Subcutaneous abdominal adipose tissue (tissue), 5 donors: ENCODE results near the gene TERB1.

Source experiments
- H3K27ac ChIP-seq: one replicate; pipeline ENCODE4 v1.7.0; 2013; ENCODE audit warnings: low read depth, mild to moderate bottlenecking, inconsistent platforms, low read length, moderate library complexity
- H3K27me3 ChIP-seq, 5 donors: one replicate each; pipeline ENCODE4 v1.7.0; 2013; ENCODE audit warnings: low read length in 5 of 5, inconsistent platforms in 1 of 5; ENCODE audit not compliant: control insufficient read depth in 5 of 5, insufficient read depth in 4 of 5
- H3K36me3 ChIP-seq, 5 donors: one replicate each; pipeline ENCODE4 v1.7.0; 2013; ENCODE audit warnings: low read length in 5 of 5; ENCODE audit not compliant: control insufficient read depth in 5 of 5, insufficient read depth in 5 of 5
- H3K4me1 ChIP-seq, 5 donors: one replicate each; pipeline ENCODE4 v1.7.0; 2013; ENCODE audit warnings: low read length in 5 of 5, mild to moderate bottlenecking in 3 of 5, moderate library complexity in 1 of 5; ENCODE audit not compliant: control insufficient read depth in 5 of 5, insufficient read depth in 5 of 5
- H3K4me3 ChIP-seq, 5 donors: one replicate each; pipeline ENCODE4 v1.7.0; 2013; ENCODE audit warnings: low read length in 5 of 5, low read depth in 1 of 5
- H3K9ac ChIP-seq, 5 donors: one replicate each; pipeline ENCODE4 v1.7.0; 2013; ENCODE audit warnings: low read length in 5 of 5, mild to moderate bottlenecking in 4 of 5, moderate library complexity in 3 of 5
- H3K9me3 ChIP-seq, 5 donors: one replicate each; pipeline ENCODE4 v1.7.0; 2013; ENCODE audit warnings: low read length in 5 of 5; ENCODE audit not compliant: control insufficient read depth in 5 of 5
- donor health status: healthy.
- donor health status: healthy.
- donor health status: healthy.
- donor health status: healthy.
- donor health status: healthy.

Gene TERB1

DNA sequence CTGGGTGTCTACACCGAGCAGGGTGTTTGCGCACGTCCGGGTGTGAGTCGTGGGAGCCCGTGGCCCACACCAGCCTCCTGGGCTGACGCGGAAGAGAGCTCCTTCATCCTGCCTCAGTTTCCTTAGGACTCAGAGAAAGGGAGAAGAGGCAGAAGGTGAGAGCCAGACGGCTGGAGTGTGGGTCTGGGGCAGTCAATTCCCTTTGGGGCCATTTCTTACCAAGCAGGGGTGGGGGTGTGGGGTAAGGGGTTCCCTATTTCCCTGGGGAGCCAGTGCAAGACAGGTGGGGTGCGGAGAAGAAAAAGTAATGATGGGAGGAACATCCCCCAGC lies 43.7 kb upstream of the TERB1 start:
- Histone ChIP-seq H3K27me3 (peaks cover 22 to 43% (median 31%) of the 10 kb centered on the region in 5 donors), H3K27ac (no peak overlapping the region), H3K9me3 (no peaks in the 10 kb centered on the region), H3K36me3 (no peaks in the 10 kb centered on the region), H3K9ac (no peak overlapping the region), H3K4me3 (peak overlapping the region in 4 of 5 donors; percentile 42 to 74 (median 58)), H3K4me1 (peaks cover 0 to 13% (median 9%) of the 10 kb centered on the region in 5 donors)

DNA sequence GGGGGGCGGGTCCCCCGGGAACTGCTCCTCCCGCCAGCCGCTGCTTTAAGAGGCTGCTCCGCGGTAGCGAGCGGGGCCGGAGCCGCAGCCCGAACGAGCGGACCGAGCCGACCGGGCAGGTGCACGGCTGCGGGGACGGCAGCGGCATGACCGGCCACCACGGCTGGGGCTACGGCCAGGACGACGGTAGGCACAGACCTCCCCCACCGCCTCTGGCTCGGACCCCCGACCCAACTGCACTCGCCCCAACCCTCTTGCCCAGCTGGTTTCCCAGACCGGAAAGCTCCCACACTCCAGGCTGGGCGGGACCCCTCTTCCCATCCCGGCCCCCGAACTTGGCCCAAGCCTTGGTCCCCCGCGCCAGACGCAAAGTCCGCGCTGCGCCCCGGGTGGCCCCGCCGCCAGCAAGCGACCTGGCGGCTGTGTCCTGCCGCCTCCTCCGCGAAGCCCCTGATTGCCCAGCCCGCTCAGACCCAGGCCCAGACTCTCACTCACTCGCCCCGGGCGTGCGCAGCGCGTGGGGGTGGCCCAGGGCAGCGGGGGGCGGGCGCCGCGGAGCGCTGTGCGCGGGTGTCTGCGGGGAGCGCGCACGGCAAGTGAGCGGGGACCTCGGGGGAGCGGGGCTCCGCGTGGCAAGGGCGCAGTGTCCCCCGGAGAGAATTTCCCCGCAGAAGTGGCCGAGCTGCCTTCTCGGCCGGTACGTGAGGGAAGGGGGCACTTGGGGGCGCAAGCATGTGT lies 43.1 kb upstream of the TERB1 start, which contains the start of gene CA7:
Gene CA7, plus strand, starts transcription at position 73 of the 738 bp plus-strand sequence. Its CDS starts 74 bp downstream, at position 147.
- Histone ChIP-seq H3K27ac (no peak within 1 kb of the TSS), H3K4me3 (peak within 1 kb of the TSS in 4 of 5 donors; percentile 42 to 74 (median 58)), H3K36me3 (no peaks in the 10 kb centered on the region), H3K4me1 (peaks cover 0 to 13% (median 9%) of the 10 kb centered on the region in 5 donors), H3K9ac (no peak within 1 kb of the TSS), H3K27me3 (peaks cover 22 to 43% (median 31%) of the 10 kb centered on the region in 5 donors), H3K9me3 (no peaks in the 10 kb centered on the region)

DNA sequence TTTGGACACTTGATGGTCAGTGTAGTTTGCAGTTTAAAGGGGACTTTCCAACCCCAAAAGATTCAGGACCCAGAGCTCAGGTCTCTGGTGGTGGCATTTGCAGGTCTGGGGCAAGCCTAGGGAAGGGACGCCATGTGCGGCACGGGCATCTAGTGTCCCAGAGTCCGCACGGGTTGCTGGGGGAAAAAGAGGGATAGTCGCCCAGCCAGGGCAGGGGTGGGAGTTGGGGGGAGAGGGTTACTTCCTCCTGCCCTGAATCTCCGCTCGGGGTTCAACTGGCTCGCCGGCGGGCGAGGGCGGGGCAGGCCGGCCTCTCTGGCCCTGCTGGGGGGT lies 42.6 kb upstream of the TERB1 start:
- H3K9me3 ChIP-seq = no peaks in the 10 kb centered on the region
- H3K27me3 ChIP-seq = peaks cover 22 to 43% (median 31%) of the 10 kb centered on the region in 5 donors
- no peaks in the 10 kb centered on the region for H3K36me3 ChIP-seq
- H3K4me1 ChIP-seq = peaks cover 0 to 13% (median 9%) of the 10 kb centered on the region in 5 donors
- no peak overlapping the region for H3K27ac ChIP-seq
- H3K9ac ChIP-seq = no peak overlapping the region
- peak overlapping the region in 2 of 5 donors; percentile 63 to 74 for H3K4me3 ChIP-seq

DNA sequence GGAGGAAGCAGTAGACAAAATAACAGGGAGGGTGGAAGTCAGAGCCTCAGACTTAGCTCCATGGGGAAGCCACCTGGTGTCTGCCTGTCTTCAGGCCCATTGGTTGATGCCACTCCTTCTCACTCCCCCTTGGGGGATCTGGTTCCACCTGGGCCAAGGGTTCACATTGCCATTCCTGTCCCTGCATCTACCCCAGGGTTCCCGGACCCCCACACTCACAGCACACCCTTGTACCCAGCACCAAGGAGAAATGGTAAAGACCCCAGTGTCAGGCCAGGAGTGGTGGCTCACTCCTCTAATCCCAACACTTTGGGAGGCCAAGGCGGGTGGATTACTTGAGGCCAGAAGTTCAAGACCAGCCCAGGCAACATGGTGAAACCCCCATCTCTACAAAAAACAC lies 41.8 kb upstream of the TERB1 start:
- no peaks in the 10 kb centered on the region for H3K36me3 ChIP-seq
- H3K27me3 ChIP-seq = peaks cover 21 to 40% (median 31%) of the 10 kb centered on the region in 5 donors
- no peak overlapping the region for H3K27ac ChIP-seq
- no peak overlapping the region for H3K9ac ChIP-seq
- peaks cover 0 to 13% (median 9%) of the 10 kb centered on the region in 5 donors for H3K4me1 ChIP-seq
- no peak overlapping the region for H3K4me3 ChIP-seq
- no peaks in the 10 kb centered on the region for H3K9me3 ChIP-seq

DNA sequence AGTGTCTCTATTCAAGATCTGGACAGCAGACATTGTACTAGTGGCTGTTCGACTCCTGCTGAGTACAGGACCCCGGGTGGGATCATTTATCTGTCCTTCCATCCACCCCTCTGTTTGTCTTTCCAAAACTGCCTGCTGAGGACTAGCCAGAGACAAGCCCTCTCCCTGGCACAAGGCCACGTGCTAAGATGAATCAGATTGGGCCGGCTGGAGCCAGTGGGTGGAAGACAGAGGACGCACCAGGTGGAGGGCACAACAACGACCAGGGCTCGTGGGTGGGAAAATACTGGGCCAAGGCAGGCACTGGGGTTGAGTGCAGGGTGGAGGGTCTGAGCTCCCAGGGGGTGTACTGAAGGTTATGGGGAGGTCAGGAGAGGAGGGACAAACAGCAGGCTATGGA lies 41.4 kb upstream of the TERB1 start:
- H3K4me3 ChIP-seq = no peak overlapping the region
- H3K36me3 ChIP-seq = no peaks in the 10 kb centered on the region
- no peak overlapping the region for H3K9ac ChIP-seq
- H3K27ac ChIP-seq = no peak overlapping the region
- peaks cover 21 to 40% (median 31%) of the 10 kb centered on the region in 5 donors for H3K27me3 ChIP-seq
- peaks cover 0 to 13% (median 9%) of the 10 kb centered on the region in 5 donors for H3K4me1 ChIP-seq
- no peaks in the 10 kb centered on the region for H3K9me3 ChIP-seq

DNA sequence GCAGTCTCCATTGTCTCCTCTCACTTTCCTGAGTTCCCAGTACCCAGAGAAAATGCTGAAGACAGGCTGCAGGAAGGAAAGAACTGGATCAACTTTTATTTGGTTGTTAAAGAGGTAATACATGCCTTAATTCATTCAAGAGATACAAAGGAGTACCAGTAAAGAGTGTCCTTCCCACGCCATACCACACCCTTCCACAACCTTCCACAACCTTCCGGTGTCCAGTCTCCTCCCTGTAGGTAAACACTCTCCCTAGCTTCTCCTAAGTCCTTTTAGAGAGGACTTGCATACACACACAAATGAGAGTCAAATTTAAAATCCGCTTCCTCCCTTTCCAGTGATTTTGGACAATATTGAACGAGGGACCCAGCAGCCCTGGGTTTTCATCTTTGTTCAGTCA lies 40.0 kb upstream of the TERB1 start:
- no peaks in the 10 kb centered on the region for H3K9me3 ChIP-seq

DNA sequence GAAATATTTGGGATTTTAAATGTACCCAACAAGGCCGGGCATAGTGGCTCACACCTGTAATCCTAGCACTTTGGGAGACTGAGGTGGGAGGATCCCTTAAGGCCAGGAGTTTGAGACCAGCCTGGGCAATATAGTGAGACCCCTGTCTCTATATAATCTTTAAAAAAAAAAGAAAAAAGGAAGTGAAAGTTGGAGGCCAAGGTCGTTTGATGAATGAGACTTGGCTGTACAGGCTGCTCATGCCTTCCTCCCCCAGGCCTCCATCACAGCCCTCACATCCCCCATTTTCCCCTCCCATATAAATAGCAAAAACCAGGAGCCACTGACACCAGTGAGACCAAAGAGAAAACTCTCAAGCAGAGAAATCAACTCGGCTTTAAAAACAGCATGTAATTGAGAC lies 39.5 kb upstream of the TERB1 start:
- H3K4me1 ChIP-seq = peaks cover 0 to 13% (median 9%) of the 10 kb centered on the region in 5 donors
- no peak overlapping the region for H3K4me3 ChIP-seq
- H3K36me3 ChIP-seq = no peaks in the 10 kb centered on the region
- no peak overlapping the region for H3K27ac ChIP-seq
- no peak overlapping the region for H3K9ac ChIP-seq
- H3K9me3 ChIP-seq = no peaks in the 10 kb centered on the region
- peaks cover 16 to 28% (median 17%) of the 10 kb centered on the region in 5 donors for H3K27me3 ChIP-seq

More for the DNA sequence above, 40.0 kb upstream of the TERB1 start:
- H3K9ac ChIP-seq = no peak overlapping the region
- H3K27ac ChIP-seq = no peak overlapping the region
- H3K4me3 ChIP-seq = no peak overlapping the region
- H3K36me3 ChIP-seq = no peaks in the 10 kb centered on the region
- H3K27me3 ChIP-seq = peaks cover 19 to 33% (median 22%) of the 10 kb centered on the region in 5 donors
- H3K4me1 ChIP-seq = peaks cover 0 to 13% (median 9%) of the 10 kb centered on the region in 5 donors

DNA sequence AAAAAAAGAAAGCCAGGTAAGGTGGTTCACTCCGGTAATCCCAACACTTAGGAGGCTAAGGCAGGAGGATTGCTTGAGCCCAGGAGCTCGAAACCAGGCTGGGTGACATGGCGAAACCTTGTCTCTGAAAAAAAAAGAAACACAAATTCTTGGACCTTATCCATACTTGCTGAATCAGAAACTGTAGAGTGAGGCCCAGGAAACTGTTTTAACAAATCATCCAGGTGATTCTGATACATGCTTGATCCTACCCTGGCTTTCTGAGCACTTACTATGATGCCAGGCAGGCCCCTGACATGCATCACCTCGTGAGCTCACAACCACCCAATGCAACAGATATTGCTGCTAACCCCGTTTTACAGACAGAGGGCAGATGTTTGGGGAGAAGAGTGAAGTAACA lies 33.4 kb upstream of the TERB1 start:
- Histone ChIP-seq H3K4me3 (no peak overlapping the region), H3K4me1 (peaks cover 0 to 9% (median 7%) of the 10 kb centered on the region in 5 donors), H3K9me3 (no peaks in the 10 kb centered on the region)

DNA sequence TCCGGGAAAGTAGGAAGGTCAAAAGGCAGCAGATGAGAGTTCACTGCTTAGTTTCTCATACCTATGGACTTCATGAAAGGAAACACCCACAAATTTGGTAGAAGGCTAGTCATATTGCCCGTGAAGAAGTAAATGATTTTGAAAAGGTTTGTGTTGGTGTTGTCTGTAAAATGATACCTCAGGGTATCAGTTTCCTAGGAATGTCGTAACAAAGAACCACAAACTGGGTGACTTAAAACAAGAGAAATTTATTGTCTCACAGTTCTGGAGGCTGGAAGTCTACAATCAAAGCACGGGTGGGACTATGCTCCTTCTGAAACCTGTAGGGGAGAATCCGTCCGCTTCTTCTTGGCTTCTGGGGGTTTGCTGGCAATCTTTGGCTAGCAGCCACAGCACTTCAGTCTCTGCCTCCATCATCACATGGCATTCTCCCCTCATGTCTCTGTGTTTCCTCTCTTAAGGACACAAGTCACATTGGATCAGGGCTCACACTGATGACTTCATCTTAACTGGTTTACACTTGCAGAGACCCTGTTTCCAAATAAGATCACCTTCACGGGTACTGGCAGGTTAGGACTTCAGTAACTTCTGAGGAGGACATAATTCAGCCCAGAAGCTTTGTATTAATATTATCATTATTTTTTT lies 31.4 kb upstream of the TERB1 start:
- Histone ChIP-seq H3K27me3 (no peaks in the 10 kb centered on the region), H3K27ac (no peak overlapping the region), H3K9me3 (no peaks in the 10 kb centered on the region), H3K4me3 (no peak overlapping the region), H3K4me1 (peaks cover 3 to 21% (median 16%) of the 10 kb centered on the region in 5 donors), H3K36me3 (peaks cover 0 to 4% (median 2%) of the 10 kb centered on the region in 5 donors), H3K9ac (no peak overlapping the region)

More for the DNA sequence above, 33.4 kb upstream of the TERB1 start:
- Histone ChIP-seq H3K9ac (no peak overlapping the region), H3K36me3 (no peaks in the 10 kb centered on the region), H3K27ac (no peak overlapping the region), H3K27me3 (no peaks in the 10 kb centered on the region)

DNA sequence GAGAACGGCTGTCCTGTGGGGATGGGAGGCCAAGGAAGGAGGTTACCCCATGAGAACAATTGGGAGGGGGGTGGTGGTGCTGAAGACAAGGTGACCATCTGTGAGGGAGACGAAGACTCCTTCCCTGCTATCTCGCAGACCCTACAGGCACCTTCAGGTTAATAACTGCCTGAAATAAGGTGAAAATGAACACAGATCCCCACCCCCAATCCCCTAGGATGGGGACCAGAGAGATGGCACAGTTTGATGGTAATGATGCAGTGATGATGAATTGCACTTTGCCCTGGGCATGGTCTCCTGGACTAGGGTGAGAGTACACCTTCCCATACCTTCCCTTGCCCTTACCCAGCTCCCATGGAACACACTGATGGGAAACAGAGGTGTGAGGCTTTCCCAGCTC lies 30.8 kb upstream of the TERB1 start:
- Histone ChIP-seq H3K9me3 (no peaks in the 10 kb centered on the region), H3K4me3 (no peak overlapping the region), H3K4me1 (peaks cover 3 to 21% (median 16%) of the 10 kb centered on the region in 5 donors), H3K9ac (peak overlapping the region in 1 of 5 donors; percentile 48), H3K27ac (no peak overlapping the region), H3K36me3 (peaks cover 0 to 10% (median 4%) of the 10 kb centered on the region in 5 donors), H3K27me3 (no peaks in the 10 kb centered on the region)
